Nephron progenitor cell (in vitro differentiated cells): ENCODE results near the gene LCNL1.

Experiments used
- DNase-seq: peaks from one replicate; pipeline ENCODE4 v3.0.0; 2021
- H3K27ac Mint-ChIP-seq: 2 replicates; pipeline ENCODE4 v1.8.0; 2021; ENCODE audit warnings: mild to moderate bottlenecking, moderate library complexity, mixed read lengths
- H3K27me3 Mint-ChIP-seq: 2 replicates; pipeline ENCODE4 v1.8.0; 2021; ENCODE audit warnings: mild to moderate bottlenecking, low read depth, mixed read lengths; ENCODE audit not compliant: poor library complexity
- H3K36me3 Mint-ChIP-seq: 2 replicates; pipeline ENCODE4 v1.8.0; 2021; ENCODE audit warnings: low read depth, mixed read lengths
- H3K4me1 Mint-ChIP-seq: 2 replicates; pipeline ENCODE4 v1.8.0; 2021; ENCODE audit warnings: mixed read lengths
- H3K4me3 Mint-ChIP-seq: 2 replicates; pipeline ENCODE4 v1.8.0; 2021; ENCODE audit warnings: mild to moderate bottlenecking, moderate library complexity, mixed read lengths
- H3K9me3 Mint-ChIP-seq: 2 replicates; pipeline ENCODE4 v1.8.0; 2021; ENCODE audit warnings: mild to moderate bottlenecking, moderate library complexity, mixed read lengths
- CTCF ChIP-seq: fragments of 200-600 bp; sonication (generic); IDR thresholded peaks from 2 replicates; pipeline ENCODE4 v1.5.0; 2021; ENCODE audit warnings: antibody characterized with exemption

LCNL1 gene

GRCh38 chr9:137017791-137018497, 35.2 kb downstream of the LCNL1 start:
- no peak for TF ChIP-seq CTCF
- no peak overlapping the region for H3K27ac Mint-ChIP-seq
- DNase-seq: no peak
- peaks cover 7% of the 10 kb centered on the region for H3K4me1 Mint-ChIP-seq
- H3K4me3 Mint-ChIP-seq: no peak overlapping the region
- peaks cover 6% of the 10 kb centered on the region for H3K36me3 Mint-ChIP-seq
- H3K9me3 Mint-ChIP-seq: no peaks in the 10 kb centered on the region
- H3K27me3 Mint-ChIP-seq: no peaks in the 10 kb centered on the region

- H3K4me1 Mint-ChIP-seq: peaks cover 15% of the 10 kb centered on the region
- H3K9me3 Mint-ChIP-seq: no peaks in the 10 kb centered on the region
- no peak overlapping the region for H3K4me3 Mint-ChIP-seq
- TF ChIP-seq CTCF: no peak
- peaks cover 6% of the 10 kb centered on the region for H3K36me3 Mint-ChIP-seq
- DNase-seq: no peak
- H3K27me3 Mint-ChIP-seq: no peaks in the 10 kb centered on the region
- no peak overlapping the region for H3K27ac Mint-ChIP-seq
These were observed 36.2 kb downstream of the LCNL1 start for GRCh38 chr9:137018761-137019559.

- H3K27ac Mint-ChIP-seq: peak overlapping the region; percentile 74
- TF ChIP-seq CTCF: no peak
- H3K4me1 Mint-ChIP-seq: peaks cover 15% of the 10 kb centered on the region
- no peaks in the 10 kb centered on the region for H3K27me3 Mint-ChIP-seq
- no peak overlapping the region for H3K4me3 Mint-ChIP-seq
- H3K9me3 Mint-ChIP-seq: no peaks in the 10 kb centered on the region
- no peak for DNase-seq
- peaks cover 6% of the 10 kb centered on the region for H3K36me3 Mint-ChIP-seq
These were observed 37.3 kb downstream of the LCNL1 start for GRCh38 chr9:137019891-137020683.

- H3K4me3 Mint-ChIP-seq: no peak overlapping the region
- H3K4me1 Mint-ChIP-seq: peaks cover 15% of the 10 kb centered on the region
- DNase-seq: no peak
- peaks cover 6% of the 10 kb centered on the region for H3K36me3 Mint-ChIP-seq
- no peaks in the 10 kb centered on the region for H3K9me3 Mint-ChIP-seq
- no peaks in the 10 kb centered on the region for H3K27me3 Mint-ChIP-seq
- no peak overlapping the region for H3K27ac Mint-ChIP-seq
- no peak for TF ChIP-seq CTCF
These were observed 38.2 kb downstream of the LCNL1 start for GRCh38 chr9:137020771-137021567.

- no peaks in the 10 kb centered on the region for H3K9me3 Mint-ChIP-seq
- TF ChIP-seq CTCF: no peak
- H3K4me3 Mint-ChIP-seq: no peak overlapping the region
- no peaks in the 10 kb centered on the region for H3K27me3 Mint-ChIP-seq
- no peak overlapping the region for H3K27ac Mint-ChIP-seq
- DNase-seq: no peak
- H3K36me3 Mint-ChIP-seq: peaks cover 6% of the 10 kb centered on the region
- peaks cover 15% of the 10 kb centered on the region for H3K4me1 Mint-ChIP-seq
These were observed 38.8 kb downstream of the LCNL1 start for GRCh38 chr9:137021568-137021978.
